ENCODE measurements around the gene POU2AF1.

The POU2AF1 gene

DNA sequence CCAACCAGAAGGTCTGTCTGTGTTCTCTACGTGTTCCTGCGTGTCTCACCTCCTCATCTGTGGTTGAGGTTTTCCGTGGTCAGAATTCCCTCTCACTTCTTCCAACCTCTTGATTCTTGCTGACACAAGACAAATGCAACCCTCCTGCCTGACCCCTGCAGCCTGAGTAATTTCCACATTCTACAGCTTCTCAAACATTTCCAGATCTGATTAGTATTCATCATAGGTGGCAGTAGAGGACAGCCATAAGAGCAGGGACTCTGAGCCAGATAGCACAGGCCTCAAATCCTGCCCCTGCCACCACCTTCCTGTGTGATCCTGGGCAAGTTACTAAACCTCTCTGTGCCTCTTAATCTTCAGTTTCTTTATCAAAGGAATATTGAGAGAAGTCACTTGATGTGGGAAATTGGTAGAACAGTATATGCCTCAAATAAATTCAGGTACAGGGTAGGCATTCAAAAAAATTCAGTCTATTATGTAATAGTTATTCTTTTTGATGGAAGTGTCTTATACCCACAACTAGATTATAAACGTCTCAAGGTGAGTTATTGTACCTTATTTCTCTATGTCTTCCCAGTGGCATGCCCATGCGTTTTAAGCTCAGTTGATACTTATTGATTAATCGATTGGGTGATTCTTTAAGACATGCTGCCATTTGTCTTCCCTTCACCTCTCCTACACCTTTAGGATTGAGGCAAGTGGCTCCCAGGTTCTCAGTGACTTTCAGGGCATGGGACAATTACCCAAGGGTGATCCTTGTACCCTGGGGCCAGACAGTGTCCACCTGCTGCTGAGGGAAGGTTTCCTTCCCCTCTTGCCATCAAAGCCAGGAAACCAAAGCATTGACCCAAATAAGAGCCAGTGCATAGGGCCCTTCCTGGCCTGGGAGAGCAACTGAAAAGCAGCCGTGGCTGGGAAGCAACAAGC, 19.6 kb downstream of the POU2AF1 start:
- H3K4me3 ChIP-seq (ENCODE audit: low read depth in 1 of 2, low read length in 1 of 2): no peak overlapping the region
- no peaks in the 10 kb centered on the region for H3K27me3 ChIP-seq
- TF ChIP-seq CTCF (IDR thresholded peaks at IDR 0.05): no peak
- no peaks in the 10 kb centered on the region for H3K9me3 ChIP-seq
- H3K36me3 ChIP-seq: no peaks in the 10 kb centered on the region
- no peaks in the 10 kb centered on the region for H3K4me1 ChIP-seq (ENCODE audit: control insufficient read depth in 1 of 2, insufficient read depth in 1 of 2, low read depth in 1 of 2, low read length in 1 of 2)
- H3K27ac ChIP-seq: no peak overlapping the region

DNA sequence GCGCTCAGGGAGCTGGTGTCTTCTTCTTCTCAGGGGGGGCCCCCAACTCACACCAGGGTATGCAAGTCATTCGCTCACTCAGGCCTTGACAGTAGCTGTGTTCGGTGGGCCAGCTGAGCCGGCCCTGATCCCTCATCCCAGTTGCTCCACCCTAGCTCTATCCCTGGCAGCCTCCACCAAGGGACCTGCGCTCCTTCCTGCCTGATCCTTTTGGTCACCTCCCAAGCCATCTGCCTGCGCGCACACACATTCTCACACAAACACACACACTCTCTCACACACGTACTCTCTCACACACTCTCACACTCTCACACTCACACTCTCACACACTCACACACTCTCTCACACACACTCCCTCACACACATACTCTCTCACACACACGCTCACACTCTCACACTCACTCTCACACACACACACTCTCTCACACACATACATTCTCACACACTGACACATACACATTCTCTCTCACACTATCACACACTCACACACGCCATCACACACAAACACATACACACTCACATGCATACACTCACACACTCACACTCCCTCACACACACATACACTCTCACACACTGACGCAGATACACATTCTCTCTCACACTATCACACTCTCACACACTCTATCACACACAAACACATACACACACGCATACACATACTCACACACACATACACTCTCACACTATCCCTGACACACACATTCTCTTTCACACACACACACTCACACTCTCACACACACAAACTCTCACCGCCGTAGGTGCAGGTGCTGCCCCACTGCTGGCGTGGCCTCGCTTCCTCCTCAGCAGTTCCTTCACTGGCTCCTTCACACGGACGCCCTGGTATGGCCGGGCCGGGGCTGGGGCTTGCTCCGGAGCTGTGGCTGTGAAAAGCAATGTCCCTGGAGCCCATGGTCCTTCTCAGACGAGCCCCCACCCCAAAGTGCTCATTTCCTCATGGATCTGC, 20.8 kb downstream of the POU2AF1 start:
- H3K27me3 ChIP-seq: no peaks in the 10 kb centered on the region
- H3K9me3 ChIP-seq: no peaks in the 10 kb centered on the region
- H3K36me3 ChIP-seq: no peaks in the 10 kb centered on the region
- H3K27ac ChIP-seq: no peak overlapping the region
- no peak for TF ChIP-seq CTCF (IDR thresholded peaks at IDR 0.05)
- H3K4me3 ChIP-seq (ENCODE audit: low read depth in 1 of 2, low read length in 1 of 2): no peak overlapping the region
- H3K4me1 ChIP-seq (ENCODE audit: control insufficient read depth in 1 of 2, insufficient read depth in 1 of 2, low read depth in 1 of 2, low read length in 1 of 2): no peaks in the 10 kb centered on the region

GRCh38 chr11:111357150-111358037, 21.7 kb downstream of the POU2AF1 start:
- TF ChIP-seq CTCF (IDR thresholded peaks at IDR 0.05): no peak
- H3K27me3 ChIP-seq: no peaks in the 10 kb centered on the region
- H3K4me3 ChIP-seq (ENCODE audit: low read depth in 1 of 2, low read length in 1 of 2): no peak overlapping the region
- no peaks in the 10 kb centered on the region for H3K9me3 ChIP-seq
- H3K4me1 ChIP-seq (ENCODE audit: control insufficient read depth in 1 of 2, insufficient read depth in 1 of 2, low read depth in 1 of 2, low read length in 1 of 2): no peaks in the 10 kb centered on the region
- H3K36me3 ChIP-seq: no peaks in the 10 kb centered on the region
- no peak overlapping the region for H3K27ac ChIP-seq

DNA sequence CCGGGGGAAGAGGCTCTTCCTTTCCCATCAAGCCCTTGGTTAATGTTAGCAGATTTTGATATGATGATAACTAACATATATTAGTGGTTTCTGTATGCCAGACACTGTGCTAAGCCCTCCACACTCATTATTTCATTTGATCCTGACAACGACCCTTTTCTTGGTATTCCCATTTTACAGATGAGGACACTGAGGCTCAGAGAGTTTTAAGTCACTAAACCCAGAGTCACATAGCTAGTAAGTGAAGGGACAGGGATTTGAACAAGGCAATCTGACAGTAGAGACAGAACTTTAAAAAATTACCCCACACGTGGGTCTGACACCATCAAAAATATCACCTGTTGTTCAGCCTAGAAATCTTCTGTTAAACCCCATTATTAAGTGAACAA, 22.4 kb downstream of the POU2AF1 start:
- Histone ChIP-seq H3K27me3 (no peaks in the 10 kb centered on the region), H3K4me1 (ENCODE audit: control insufficient read depth in 1 of 2, insufficient read depth in 1 of 2, low read depth in 1 of 2, low read length in 1 of 2) (no peaks in the 10 kb centered on the region), H3K36me3 (no peaks in the 10 kb centered on the region), H3K4me3 (ENCODE audit: low read depth in 1 of 2, low read length in 1 of 2) (no peak overlapping the region), H3K27ac (no peak overlapping the region), H3K9me3 (no peaks in the 10 kb centered on the region)
- no peak for TF ChIP-seq CTCF (IDR thresholded peaks at IDR 0.05)
